Ectodermal cell (in vitro differentiated cells): ENCODE measurements around the gene KRTAP5-10.
"Not testable (repeated sequence)": the region's sequence is repeated elsewhere in the genome, so short reads cannot be mapped to it uniquely, and the experiment has no call there.

Source experiments
- H3K27ac ChIP-seq: 2 replicates; pipeline ENCODE4 v1.7.0; 2013; ENCODE audit warnings: mild to moderate bottlenecking, low read depth, low read length; ENCODE audit not compliant: insufficient read depth, poor library complexity, severe bottlenecking
- H3K27me3 ChIP-seq: 2 replicates; pipeline ENCODE4 v1.7.0; 2013; ENCODE audit warnings: mild to moderate bottlenecking, low read length; ENCODE audit not compliant: insufficient read depth, control insufficient read depth, poor library complexity, severe bottlenecking
- H3K36me3 ChIP-seq: one replicate; pipeline ENCODE4 v1.7.0; 2013; ENCODE audit warnings: low read length; ENCODE audit not compliant: control insufficient read depth, insufficient read depth
- H3K4me1 ChIP-seq: one replicate; pipeline ENCODE4 v1.7.0; 2013; ENCODE audit warnings: low read length; ENCODE audit not compliant: control insufficient read depth, insufficient read depth
- H3K4me3 ChIP-seq: 2 replicates; pipeline ENCODE4 v1.7.0; 2013; ENCODE audit warnings: low read depth, low read length, control low read depth; ENCODE audit not compliant: insufficient read depth
- H3K9me3 ChIP-seq: 2 replicates; pipeline ENCODE4 v1.7.0; 2013; ENCODE audit warnings: mild to moderate bottlenecking, low read length, moderate library complexity; ENCODE audit not compliant: control insufficient read depth
- WGBS, 2 experiments: methylation state at CpG; one replicate each; pipeline ENCODE4 v1.1.7; 2013; ENCODE audit warnings: missing lambda C conversion rate in 2 of 2; 5-methylcytosine and 5-hydroxymethylcytosine counted together

KRTAP5-10 gene

DNA sequence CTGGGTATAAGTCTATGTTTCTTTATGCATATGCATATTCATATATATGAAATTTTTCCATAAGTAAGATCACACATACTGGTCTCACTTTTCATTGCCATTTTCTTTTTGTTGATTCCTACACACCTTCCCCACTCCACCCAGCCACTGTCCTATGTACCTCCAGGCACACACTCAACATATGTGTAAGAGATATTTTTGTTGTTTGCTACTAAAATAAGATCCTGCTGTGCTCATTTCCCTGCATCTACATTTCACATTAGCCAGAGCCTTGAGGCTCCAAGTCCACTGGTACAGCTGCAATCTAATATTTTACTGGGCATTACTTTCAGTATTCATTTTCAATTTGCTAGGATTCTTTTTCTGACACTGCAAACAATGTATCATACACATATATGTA lies 8.1 kb upstream of the KRTAP5-10 start:
- Histone ChIP-seq H3K27ac (no peak overlapping the region), H3K9me3 (no peaks in the 10 kb centered on the region), H3K36me3 (no peaks in the 10 kb centered on the region), H3K4me3 (no peak overlapping the region), H3K4me1 (no peaks in the 10 kb centered on the region), H3K27me3 (no peaks in the 10 kb centered on the region)

DNA sequence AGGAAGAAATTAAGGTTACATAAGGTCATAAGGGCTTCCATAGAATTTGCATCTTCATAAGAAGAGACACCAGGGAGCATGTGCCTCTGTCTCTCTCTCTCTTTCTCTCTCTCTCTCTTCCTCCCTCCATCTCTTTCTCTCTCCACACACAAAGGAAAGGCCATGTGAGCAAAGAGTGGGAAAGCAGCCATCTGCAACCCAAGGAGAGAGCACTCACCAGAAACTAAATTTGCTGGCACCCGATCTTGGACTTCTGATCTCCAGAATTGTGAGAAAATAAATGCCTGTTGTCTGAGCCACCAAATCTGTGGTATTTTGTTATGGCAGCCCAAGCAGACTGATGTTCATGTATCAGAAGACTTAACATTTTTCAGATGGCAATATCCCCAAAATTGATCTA lies 6.4 kb upstream of the KRTAP5-10 start:
- no peak overlapping the region for H3K4me3 ChIP-seq
- H3K27ac ChIP-seq: no peak overlapping the region
- no peaks in the 10 kb centered on the region for H3K9me3 ChIP-seq
- H3K27me3 ChIP-seq: no peaks in the 10 kb centered on the region
- no peaks in the 10 kb centered on the region for H3K4me1 ChIP-seq
- no peaks in the 10 kb centered on the region for H3K36me3 ChIP-seq
- 93 to 100% methylated on average over 1 of the region's 1 CpG for WGBS, 2 experiments

DNA sequence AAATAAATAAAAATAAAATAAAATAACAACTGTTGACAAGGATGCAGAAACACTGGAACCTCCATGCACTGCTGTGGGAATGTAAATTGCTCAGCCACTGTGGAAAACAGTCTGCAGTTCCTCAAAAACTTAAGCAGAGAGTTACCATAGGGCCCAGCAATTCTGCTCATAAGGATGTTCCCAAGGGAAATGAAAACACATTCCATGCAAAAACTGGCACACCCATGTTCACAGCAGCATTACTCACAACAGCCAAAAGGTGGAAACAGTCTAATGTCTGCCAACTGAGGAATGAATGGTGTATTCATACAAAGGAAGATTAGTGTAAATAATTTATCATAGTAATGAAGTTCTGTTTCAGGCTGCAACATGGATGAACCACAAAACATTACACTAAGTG lies 3.2 kb upstream of the KRTAP5-10 start:
- H3K4me1 ChIP-seq: no peaks in the 10 kb centered on the region
- no peak overlapping the region for H3K27ac ChIP-seq
- no peaks in the 10 kb centered on the region for H3K27me3 ChIP-seq
- no peak overlapping the region for H3K4me3 ChIP-seq
- no peaks in the 10 kb centered on the region for H3K36me3 ChIP-seq
- H3K9me3 ChIP-seq: no peaks in the 10 kb centered on the region

DNA sequence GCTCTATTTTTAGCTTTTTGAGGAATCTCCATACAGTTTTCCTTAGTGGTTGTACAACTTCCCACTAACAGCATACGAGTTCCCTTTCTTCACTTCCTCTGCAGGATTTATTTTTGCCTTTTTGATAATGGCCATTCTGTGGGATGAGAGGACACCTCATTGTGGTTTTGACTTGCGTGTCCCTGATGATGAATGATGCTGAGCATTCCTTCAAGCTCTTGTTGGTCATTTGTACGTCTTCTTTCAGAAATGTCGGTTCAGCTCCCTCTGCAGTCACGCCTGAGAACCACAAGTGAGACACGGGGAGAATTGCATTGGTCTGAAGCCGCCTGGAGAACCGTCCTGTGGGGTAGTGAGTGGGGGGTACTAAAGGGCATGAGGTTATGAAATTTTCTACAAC lies 2.0 kb upstream of the KRTAP5-10 start:
- Histone ChIP-seq H3K36me3 (no peaks in the 10 kb centered on the region), H3K27ac (no peak overlapping the region), H3K9me3 (no peaks in the 10 kb centered on the region), H3K4me1 (no peaks in the 10 kb centered on the region), H3K4me3 (no peak overlapping the region), H3K27me3 (no peaks in the 10 kb centered on the region)
- 35 to 43% methylated on average over 8 of the region's 8 CpGs for WGBS, 2 experiments

DNA sequence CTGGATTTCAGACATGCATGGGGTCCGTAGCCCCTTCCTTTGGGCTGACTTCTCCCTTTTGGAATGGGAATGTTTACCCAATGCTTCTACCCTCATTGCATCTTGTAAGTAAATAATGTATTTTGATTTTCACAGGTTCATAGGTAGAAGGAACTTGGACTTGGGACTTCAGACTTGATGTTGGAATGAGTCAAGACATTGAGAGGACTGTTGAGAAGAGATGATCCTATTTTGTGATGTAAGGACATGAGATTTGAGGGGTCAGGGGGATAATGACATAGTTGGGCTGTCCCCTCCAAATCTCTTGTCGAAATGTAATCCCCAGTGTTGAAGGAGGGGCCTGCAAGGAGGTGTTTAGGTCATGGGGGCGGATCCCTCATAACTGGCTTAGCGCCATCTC lies 933 bp upstream of the KRTAP5-10 start:
- no peak overlapping the region for H3K4me3 ChIP-seq
- no peaks in the 10 kb centered on the region for H3K27me3 ChIP-seq
- H3K9me3 ChIP-seq: no peaks in the 10 kb centered on the region
- H3K4me1 ChIP-seq: no peaks in the 10 kb centered on the region
- H3K36me3 ChIP-seq: no peaks in the 10 kb centered on the region
- 94 to 95% methylated on average over 3 to 4 of the region's 4 CpGs for WGBS, 2 experiments
- no peak overlapping the region for H3K27ac ChIP-seq

DNA sequence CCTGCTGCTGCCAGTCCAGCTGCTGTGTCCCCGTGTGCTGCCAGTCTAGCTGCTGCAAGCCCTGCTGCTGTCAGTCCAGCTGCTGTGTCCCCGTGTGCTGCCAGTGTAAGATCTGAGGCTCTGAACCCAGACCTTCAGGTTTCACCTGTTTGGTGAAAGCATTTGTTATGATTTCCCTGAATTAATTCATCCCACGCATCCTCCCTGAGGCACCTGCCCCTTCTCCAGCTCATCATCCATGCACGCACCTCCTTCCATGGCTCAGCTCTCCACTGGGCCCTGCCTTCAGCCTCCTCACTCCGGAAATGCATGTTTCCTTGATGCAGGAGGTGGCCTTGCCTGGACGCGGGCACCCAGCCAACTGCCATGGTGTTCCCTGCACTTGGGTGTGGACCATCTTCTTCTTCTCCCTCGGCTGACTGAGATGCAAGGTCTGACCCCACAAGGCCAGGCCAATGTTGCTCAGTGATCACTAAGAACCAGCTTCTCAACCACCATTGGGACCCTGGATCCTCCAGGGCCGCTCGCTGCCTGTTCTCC lies 788 bp downstream of the KRTAP5-10 start:
- no peak overlapping the region for H3K27ac ChIP-seq
- H3K4me3 ChIP-seq: no peak overlapping the region
- 90 to 92% methylated on average over 10 of the region's 10 CpGs for WGBS, 2 experiments
- no peaks in the 10 kb centered on the region for H3K36me3 ChIP-seq
- H3K27me3 ChIP-seq: no peaks in the 10 kb centered on the region
- H3K9me3 ChIP-seq: no peaks in the 10 kb centered on the region
- H3K4me1 ChIP-seq: no peaks in the 10 kb centered on the region

DNA sequence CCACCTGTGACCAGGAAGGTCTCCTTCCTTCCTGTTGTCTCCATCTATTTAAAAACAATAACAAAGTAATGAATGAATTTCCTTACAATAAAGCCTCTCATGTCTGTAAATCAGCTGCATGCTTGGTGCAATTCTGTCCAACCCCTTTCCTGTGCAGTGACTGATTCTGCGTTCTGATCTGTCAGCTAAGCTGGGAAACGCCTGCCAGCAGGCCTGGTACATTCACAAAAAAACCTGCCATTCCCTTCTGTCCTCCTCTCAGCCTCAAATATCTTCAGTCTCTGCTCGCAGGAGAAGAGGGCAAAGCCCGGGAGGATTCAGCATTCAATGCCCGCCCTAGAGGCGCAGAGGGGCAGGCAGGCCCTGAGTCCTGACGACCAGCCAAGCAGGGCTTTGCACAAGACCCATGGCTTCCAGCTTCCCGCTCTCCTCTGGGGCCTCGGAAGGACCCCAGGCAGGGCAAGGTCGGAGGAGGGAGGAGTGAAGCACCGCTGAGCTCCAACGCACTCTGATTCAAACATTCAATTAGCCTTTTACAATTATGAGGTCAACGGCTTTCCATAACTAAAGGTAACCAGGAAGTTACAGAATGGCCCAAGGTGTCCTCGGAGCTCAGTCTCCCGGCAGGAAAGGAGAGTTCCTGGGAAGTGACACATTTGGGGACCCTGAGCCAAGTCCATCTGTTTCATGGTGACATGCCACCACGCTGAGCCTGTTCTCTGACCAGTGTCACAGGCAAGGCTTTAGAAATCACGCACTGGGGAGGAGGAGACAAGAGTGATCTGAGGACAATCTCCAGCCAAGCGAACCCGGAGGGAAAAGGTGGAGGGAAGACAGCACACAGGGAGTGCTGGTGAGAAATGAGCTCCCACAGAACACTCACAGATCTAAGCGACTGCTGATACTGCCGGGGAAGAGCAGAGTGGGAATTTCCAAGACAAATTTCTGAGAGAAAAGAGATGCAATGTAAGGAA lies 1.6 kb downstream of the KRTAP5-10 start:
- H3K27ac ChIP-seq, H3K9me3 ChIP-seq, H3K4me1 ChIP-seq, H3K4me3 ChIP-seq, H3K36me3 ChIP-seq, H3K27me3 ChIP-seq: not testable (repeated sequence)
- WGBS, 2 experiments: 63 to 68% methylated on average over 13 to 17 of the region's 21 CpGs

DNA sequence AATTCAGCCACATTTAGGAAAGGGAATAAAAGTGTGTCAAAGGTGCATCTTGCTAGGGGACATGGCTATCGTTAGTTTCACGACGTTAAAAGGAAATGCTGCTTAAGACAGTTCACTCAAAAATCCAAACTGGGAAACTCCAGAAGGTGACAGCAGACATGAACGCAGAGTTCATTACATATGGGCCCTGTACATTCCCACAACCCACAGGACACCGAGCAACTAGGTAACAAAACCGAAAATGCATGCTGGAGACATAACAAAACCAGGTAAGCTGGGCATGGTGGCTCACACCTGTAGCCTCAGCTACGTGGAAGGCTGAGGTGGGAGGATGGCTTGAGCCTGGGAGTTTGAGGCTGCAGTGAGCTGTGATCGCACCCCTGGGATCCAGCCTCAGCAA lies 2.3 kb downstream of the KRTAP5-10 start:
- 82 to 89% methylated on average over 8 of the region's 8 CpGs for WGBS, 2 experiments
- H3K36me3 ChIP-seq, H3K4me3 ChIP-seq, H3K27ac ChIP-seq, H3K4me1 ChIP-seq, H3K9me3 ChIP-seq, H3K27me3 ChIP-seq: not testable (repeated sequence)

DNA sequence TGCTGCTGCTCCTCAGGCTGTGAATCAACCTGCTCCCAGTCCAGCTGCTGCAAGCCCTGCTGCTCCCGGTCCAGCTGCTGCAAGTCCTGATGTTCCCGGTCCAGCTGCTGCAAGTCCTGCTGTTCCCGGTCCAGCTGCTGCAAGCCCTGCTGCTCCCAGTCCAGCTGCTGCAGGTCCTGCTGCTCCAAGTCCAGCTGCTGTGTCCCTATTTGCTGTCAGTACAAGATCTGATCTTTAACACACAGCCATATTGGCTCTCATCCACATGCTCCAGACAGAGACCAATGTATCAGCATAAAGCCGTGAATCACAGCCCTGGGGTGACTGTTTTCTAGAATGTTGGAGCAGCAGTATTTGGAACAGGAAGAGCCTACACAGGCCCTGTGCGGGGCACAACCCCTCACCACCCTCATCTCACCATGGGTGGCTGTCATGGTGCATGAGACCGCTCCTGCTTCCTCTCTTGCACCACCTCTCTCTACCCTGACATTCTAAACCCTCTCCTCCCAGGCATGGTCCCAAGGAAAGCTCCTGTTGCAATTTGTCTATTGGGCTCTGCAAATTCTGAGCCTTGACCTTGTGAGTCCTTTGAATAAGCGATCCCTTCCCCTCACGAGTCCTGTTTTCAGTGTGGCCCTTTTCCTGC lies 3.5 kb downstream of the KRTAP5-10 start:
- Histone ChIP-seq H3K27me3 (no peaks in the 10 kb centered on the region), H3K4me3 (no peak overlapping the region), H3K27ac (no peak overlapping the region), H3K36me3 (no peaks in the 10 kb centered on the region), H3K9me3 (no peaks in the 10 kb centered on the region), H3K4me1 (no peaks in the 10 kb centered on the region)
- WGBS, 2 experiments: 74% methylated on average over 8 of the region's 8 CpGs

DNA sequence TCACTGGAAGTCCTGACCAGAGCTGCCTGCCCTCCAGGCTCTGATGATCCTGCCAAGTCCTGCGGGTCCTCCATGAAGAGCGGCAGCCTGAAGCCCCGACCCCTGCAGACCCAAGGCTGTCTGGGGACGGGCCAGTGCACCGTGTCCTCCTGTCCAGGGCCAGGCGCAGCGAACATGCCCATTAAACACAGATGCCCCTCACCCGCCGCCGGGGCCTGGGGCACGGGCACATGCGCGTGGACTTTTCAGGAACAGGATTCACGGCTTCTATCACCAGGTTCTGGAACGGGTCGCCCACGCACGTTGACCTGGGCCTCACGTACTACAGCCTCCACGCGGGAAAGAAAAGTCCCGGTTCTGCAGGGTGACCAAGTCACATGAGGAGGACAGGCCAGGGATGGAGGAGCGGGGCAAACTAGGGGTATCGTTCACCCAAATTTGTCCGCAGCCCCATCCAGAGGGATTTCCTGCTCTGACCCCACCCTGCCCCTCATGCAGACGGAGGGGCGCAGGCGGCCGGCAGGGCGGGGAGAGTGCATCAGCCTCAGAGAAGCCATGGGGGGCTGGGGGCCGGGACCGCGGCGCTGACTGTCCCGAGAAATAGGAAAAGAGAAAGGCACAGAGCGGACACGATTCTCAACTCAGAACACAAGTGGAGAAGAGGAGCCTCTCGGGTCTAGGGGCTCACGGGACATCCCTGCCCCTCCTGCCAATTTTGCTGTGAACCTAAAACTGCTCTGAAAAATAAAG lies 5.9 kb downstream of the KRTAP5-10 start:
- not testable (repeated sequence) for H3K36me3 ChIP-seq, H3K27me3 ChIP-seq, H3K9me3 ChIP-seq, H3K4me3 ChIP-seq, H3K27ac ChIP-seq, H3K4me1 ChIP-seq
- 92 to 93% methylated on average over 36 of the region's 39 CpGs for WGBS, 2 experiments
